22Rv1 (cell line): ENCODE measurements around the gene ANKRA2.

Experiments
- ZFX ChIP-seq: fragments of 450-650 bp; IDR thresholded peaks from 2 replicates; pipeline ENCODE4 v1.6.1; 2017; ENCODE audit warnings: antibody characterized with exemption, borderline replicate concordance
- TF ChIP-seq, protein P1 (sequence below): fragments of 450-650 bp; IDR thresholded peaks from 2 replicates; pipeline ENCODE4 v1.5.1; 2017; ENCODE audit warnings: mild to moderate bottlenecking

DNA sequence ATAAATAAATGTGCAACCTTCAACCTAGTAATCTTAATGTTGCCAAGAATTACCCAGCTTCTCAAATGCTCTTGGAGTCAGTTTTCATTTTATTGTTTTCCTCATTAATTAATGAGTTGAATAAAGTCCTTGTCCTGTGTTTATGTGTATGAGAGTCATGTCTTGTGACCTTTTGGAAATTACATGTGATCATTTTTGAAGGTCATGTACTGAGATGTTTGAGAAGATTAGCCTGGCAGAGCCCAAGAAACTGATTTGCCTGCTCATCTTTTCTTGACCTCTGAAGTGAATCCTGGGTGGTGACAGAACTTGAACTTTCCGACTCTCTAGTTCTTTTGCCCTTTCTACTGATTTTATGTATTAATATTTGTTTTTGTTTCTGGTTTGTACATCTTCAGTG is 15.4 kb downstream of the ANKRA2 start:
- TF ChIP-seq, protein P1, sequence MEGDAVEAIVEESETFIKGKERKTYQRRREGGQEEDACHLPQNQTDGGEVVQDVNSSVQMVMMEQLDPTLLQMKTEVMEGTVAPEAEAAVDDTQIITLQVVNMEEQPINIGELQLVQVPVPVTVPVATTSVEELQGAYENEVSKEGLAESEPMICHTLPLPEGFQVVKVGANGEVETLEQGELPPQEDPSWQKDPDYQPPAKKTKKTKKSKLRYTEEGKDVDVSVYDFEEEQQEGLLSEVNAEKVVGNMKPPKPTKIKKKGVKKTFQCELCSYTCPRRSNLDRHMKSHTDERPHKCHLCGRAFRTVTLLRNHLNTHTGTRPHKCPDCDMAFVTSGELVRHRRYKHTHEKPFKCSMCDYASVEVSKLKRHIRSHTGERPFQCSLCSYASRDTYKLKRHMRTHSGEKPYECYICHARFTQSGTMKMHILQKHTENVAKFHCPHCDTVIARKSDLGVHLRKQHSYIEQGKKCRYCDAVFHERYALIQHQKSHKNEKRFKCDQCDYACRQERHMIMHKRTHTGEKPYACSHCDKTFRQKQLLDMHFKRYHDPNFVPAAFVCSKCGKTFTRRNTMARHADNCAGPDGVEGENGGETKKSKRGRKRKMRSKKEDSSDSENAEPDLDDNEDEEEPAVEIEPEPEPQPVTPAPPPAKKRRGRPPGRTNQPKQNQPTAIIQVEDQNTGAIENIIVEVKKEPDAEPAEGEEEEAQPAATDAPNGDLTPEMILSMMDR: no peak
- no peak for TF ChIP-seq ZFX
